ENCODE data around the gene NACC2.

DNA sequence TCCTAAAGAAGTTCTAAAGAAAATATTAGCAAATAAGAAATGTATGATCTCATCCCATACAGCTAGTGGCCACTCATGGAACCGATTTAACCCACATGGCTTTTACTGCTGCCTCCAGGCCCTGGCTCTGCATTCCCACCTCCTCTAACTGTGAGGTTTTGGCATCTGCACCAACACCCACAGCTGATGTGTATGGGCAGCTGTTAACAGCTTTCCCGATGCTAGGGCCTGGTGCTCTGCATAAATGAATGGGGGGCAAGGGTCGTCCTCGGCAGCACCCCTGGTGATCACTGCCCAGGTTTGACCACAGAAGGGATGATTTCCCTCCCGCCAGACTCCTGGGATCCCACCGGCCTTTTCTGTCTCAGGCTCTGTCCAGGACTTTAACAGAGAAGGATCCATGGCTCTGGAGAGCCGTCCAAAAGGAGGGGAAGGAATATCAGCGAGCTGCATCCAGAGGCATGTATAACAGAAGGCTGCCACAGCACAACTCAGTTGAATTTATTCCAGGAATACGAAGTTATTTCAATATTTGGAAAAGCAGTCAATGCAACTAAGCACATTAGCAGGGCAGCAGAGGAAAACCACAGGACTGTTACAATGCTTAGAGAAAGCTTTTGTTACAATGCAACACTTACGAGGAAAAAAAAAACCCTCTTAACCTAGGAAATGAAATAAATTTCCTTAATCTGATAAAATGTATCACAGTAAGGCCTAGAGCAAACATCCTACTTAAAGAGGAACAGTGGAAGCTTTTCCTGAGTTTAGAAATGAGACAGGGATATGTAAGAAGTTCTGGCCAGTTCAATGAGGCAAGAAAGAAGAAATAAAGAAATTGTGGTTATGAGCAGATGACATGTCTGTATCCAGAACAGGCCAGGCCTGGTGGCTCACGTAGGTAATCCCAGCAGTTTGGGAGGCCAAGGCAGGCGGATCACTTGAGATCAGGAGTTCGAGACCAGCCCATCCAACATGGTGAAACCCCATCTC is 63.1 kb downstream of the NACC2 start:
- TF ChIP-seq, protein P1, sequence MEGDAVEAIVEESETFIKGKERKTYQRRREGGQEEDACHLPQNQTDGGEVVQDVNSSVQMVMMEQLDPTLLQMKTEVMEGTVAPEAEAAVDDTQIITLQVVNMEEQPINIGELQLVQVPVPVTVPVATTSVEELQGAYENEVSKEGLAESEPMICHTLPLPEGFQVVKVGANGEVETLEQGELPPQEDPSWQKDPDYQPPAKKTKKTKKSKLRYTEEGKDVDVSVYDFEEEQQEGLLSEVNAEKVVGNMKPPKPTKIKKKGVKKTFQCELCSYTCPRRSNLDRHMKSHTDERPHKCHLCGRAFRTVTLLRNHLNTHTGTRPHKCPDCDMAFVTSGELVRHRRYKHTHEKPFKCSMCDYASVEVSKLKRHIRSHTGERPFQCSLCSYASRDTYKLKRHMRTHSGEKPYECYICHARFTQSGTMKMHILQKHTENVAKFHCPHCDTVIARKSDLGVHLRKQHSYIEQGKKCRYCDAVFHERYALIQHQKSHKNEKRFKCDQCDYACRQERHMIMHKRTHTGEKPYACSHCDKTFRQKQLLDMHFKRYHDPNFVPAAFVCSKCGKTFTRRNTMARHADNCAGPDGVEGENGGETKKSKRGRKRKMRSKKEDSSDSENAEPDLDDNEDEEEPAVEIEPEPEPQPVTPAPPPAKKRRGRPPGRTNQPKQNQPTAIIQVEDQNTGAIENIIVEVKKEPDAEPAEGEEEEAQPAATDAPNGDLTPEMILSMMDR (IDR thresholded peaks at IDR 0.05) = no peak
- TF ChIP-seq POLR2AphosphoS5 (IDR thresholded peaks at IDR 0.05) (peak; percentile 16), POLR2A (IDR thresholded peaks at IDR 0.05) (no peak)

All from prostate gland (tissue), 2 donors.